AG09309 (cell line): ENCODE results near the gene NMRK2.
"Not testable (repeated sequence)": the region's sequence is repeated elsewhere in the genome, so short reads cannot be mapped to it uniquely, and the experiment has no call there.

Experiments
- DNase-seq: peaks from one replicate; pipeline ENCODE4 v3.0.0-alpha.2; 2010; ENCODE audit warnings: low read depth
- H3K4me3 ChIP-seq: 2 replicates; pipeline ENCODE4 v1.5.1; 2011; ENCODE audit warnings: mild to moderate bottlenecking, low read depth, low read length, moderate library complexity; ENCODE audit not compliant: control insufficient read depth
- TF ChIP-seq, protein P1 (sequence below): IDR thresholded peaks from 2 replicates; pipeline ENCODE4 v1.5.1; 2011; ENCODE audit warnings: mild to moderate bottlenecking, low read depth, low read length, inconsistent platforms; ENCODE audit not compliant: insufficient read depth, control insufficient read depth; ENCODE audit errors: missing control alignments

Gene NMRK2

DNA sequence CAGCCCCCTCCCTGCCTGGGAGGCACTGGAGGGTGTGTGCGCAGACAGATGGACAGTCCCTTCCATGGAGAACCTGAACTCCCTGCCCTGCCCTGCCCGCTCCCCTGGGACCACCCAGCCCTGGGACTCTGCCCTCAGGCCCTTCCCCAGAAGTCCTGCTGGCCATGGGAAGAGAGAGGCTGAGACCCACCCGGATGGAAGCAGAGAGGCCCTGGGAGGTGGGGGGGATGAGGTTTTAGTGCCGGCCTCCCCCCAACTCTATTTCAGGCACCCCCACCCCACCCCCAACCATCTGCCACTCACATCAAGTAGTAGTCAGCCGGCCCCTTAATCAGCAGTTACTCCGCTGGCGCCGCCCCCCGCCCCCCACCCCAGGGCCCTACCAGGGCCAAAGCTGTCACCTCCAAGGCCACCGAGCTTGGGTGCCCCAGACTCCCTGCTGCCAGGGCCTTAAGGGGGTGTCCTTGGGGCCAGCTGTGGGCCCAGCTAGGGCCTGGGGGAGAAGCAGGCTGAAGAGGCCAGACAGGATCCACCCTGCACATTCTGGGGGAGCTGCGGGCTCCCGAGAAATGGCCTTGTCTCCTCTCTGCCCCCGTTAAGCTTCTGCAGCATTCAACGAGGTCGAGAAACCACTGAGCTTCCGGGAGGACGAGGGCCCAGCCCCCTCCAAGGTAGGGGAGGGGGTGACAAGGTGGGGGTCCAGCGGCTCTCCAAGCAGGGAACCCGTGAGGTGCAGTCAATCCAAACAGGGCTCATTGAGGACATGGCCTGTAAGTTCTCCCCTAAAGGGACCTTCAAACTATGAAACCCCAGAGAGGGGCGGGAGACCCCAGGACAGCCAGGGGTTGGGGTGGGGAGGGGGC lies 17.4 kb downstream of the NMRK2 start:
- no peak for DNase-seq
- H3K4me3 ChIP-seq, result no peak overlapping the region
- TF ChIP-seq, protein P1, sequence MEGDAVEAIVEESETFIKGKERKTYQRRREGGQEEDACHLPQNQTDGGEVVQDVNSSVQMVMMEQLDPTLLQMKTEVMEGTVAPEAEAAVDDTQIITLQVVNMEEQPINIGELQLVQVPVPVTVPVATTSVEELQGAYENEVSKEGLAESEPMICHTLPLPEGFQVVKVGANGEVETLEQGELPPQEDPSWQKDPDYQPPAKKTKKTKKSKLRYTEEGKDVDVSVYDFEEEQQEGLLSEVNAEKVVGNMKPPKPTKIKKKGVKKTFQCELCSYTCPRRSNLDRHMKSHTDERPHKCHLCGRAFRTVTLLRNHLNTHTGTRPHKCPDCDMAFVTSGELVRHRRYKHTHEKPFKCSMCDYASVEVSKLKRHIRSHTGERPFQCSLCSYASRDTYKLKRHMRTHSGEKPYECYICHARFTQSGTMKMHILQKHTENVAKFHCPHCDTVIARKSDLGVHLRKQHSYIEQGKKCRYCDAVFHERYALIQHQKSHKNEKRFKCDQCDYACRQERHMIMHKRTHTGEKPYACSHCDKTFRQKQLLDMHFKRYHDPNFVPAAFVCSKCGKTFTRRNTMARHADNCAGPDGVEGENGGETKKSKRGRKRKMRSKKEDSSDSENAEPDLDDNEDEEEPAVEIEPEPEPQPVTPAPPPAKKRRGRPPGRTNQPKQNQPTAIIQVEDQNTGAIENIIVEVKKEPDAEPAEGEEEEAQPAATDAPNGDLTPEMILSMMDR, result no peak

- H3K4me3 ChIP-seq, result no peak overlapping the region
- no peak for DNase-seq
- TF ChIP-seq, protein P1, result no peak
These were observed 18.3 kb downstream of the NMRK2 start for GRCh38 chr19:3950871-3951861.

DNA sequence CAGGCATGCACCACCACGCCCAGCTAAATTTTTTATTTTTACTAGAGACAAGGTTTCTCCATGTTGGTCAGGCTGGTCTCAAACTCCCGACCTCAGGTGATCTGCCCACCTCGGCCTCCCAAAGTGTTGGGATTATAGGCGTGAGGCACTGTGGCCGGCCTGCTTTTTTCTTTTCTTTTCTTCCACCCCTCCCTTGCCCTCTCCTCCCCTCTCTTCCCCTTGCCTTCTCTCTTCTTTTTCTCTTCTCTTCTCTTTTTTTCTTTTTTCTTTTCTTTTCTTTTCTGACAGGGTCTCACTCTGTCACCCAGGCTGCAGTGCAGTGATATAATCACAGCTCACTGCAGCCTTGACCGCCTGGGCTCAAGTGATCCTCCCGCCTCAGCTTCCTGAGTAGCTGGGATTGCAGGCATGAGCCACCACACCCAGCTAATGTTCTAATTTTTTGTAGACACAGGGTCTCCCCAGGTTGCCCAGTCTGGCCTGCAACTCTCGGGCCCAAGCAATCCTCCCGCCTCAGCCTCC lies 19.9 kb downstream of the NMRK2 start:
- not testable (repeated sequence) for H3K4me3 ChIP-seq, DNase-seq

GRCh38 chr19:3954107-3954506 lies 21.2 kb downstream of the NMRK2 start:
- TF ChIP-seq, protein P1, result no peak
- DNase-seq, result no peak
- H3K4me3 ChIP-seq, result no peak overlapping the region

- not testable (repeated sequence) for H3K4me3 ChIP-seq, DNase-seq
These were observed 22.4 kb downstream of the NMRK2 start for GRCh38 chr19:3955276-3955675.

DNA sequence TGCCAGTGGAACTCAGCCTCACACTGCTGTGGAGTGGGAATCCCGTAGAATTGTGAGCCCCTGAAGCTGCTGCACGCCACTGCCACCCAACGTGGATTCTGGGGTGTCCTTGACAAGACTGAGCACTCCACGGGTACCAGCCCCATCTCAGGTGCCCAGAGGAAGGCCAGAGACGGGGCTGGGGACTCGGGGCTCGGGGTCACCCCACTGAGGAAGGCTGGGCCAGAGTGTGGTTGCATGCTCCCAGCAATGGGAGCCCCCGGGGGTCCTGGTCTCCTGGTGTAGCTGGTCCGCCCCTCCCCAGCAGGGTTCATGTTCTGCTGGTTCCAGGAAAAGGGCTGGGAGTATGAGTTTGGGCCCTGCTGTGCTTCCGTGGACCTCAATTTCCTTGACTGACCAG lies 22.8 kb downstream of the NMRK2 start:
- H3K4me3 ChIP-seq, result no peak overlapping the region
- TF ChIP-seq, protein P1, result no peak
- no peak for DNase-seq

DNA sequence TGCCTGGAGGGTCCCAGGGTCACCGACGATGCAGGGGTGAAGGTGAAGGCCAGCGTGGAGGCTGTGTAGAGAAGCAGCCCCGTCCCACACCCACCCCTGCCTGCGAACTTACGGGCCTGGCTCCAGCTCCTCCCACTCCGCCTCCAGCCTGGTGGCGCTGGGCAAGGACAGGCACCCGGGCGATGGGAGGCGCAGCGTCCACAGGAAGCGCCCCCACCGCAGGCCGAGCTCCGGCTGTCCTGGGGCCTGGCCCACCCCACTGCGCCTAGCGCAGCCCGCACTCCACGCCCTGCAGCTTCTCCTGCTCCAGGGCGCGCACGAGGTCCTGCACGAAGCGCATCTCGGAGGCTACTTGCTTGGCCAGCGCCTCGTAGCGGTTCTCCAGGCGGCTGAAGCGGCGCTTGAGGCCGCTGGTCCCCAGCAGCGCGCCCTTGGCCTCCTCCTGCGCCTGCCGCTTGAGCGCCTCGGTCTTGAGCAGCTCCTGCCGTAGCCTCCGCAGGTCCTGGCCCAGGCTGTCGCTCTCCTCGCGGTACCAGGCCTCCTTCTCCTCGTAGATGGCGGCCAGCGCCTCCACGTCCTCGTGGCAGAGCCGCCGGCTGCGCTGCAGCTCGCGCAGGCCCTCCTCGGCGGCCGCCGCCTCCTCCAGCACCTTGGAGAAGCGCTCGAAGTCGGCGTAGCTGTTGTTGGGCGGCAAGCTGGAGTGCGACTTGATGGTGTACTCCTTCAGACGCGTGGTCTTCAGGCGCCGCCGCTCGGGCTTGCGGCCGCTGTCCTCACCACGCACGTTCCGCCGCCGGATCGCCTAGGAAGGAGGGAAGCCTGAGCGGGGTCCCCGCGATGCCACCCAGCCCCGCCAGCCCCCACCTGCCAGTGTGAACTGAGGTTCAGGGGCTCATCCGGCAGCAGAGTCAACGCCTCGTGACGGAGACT lies 26.2 kb downstream of the NMRK2 start:
- no peak overlapping the region for H3K4me3 ChIP-seq
- TF ChIP-seq, protein P1, result no peak
- no peak for DNase-seq
